Liver (tissue), 2 donors: ENCODE data around the gene SYCP2L.
"Not testable (repeated sequence)": the region's sequence is repeated elsewhere in the genome, so short reads cannot be mapped to it uniquely, and the experiment has no call there.

Source experiments
- CTCF ChIP-seq: fragments of 150-350 bp; IDR thresholded peaks from 2 replicates; pipeline ENCODE4 v1.5.1; 2017; ENCODE audit warnings: improper control_type of control experiment, low read depth, low read length; ENCODE audit not compliant: missing input control
- TF ChIP-seq, protein P1 (sequence below): IDR thresholded peaks from 2 replicates; pipeline ENCODE4 v1.6.1; 2016; ENCODE audit warnings: antibody characterized with exemption
- donor health status: healthy.

DNA sequence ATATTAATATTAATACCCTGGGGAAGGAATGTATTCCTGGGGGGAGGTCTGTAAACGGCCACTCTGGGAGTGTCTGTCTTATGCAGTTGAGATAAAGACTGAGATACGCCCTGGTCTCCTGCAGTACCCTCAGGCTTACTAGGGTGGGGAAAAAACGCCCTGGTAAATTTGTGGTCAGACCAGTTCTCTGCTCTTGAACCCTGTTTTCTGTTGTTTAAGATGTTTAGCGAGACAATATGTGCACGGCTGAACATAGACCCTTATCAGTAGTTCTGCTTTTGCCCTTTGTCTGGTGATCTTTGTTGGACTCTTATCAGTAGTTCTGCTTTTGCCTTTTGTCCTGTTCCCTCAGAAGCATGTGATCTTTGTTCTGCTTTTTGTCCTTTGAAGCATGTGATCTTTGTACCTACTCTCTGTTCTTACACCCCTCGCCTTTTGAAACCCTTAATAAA, 33.0 kb upstream of the SYCP2L start:
- TF ChIP-seq, protein P1, sequence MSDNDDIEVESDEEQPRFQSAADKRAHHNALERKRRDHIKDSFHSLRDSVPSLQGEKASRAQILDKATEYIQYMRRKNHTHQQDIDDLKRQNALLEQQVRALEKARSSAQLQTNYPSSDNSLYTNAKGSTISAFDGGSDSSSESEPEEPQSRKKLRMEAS: not testable (repeated sequence)
- TF ChIP-seq CTCF: not testable (repeated sequence)
